ENCODE results near the gene DFFA.

DNA sequence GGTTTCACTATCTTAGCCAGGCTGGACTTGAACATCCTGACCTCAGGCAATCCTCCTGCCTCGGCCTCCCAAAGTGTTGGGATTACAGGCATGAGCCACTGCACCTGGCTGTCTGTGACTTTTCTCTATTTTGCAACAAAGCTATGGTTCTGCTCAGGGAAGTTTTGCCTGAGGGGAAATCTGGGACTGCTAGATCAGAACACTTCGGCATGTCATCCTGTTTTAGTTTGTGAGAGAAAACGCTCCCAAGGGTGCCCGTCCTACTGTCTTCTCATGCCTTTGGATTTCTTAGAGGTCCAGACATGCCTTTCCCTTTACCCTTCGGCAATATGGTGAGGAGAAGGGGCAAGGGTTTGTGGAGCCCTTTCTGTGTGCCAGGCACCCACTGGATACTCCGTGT, 28.1 kb downstream of the DFFA start:
- TF ChIP-seq, protein P1, sequence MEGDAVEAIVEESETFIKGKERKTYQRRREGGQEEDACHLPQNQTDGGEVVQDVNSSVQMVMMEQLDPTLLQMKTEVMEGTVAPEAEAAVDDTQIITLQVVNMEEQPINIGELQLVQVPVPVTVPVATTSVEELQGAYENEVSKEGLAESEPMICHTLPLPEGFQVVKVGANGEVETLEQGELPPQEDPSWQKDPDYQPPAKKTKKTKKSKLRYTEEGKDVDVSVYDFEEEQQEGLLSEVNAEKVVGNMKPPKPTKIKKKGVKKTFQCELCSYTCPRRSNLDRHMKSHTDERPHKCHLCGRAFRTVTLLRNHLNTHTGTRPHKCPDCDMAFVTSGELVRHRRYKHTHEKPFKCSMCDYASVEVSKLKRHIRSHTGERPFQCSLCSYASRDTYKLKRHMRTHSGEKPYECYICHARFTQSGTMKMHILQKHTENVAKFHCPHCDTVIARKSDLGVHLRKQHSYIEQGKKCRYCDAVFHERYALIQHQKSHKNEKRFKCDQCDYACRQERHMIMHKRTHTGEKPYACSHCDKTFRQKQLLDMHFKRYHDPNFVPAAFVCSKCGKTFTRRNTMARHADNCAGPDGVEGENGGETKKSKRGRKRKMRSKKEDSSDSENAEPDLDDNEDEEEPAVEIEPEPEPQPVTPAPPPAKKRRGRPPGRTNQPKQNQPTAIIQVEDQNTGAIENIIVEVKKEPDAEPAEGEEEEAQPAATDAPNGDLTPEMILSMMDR (IDR thresholded peaks at IDR 0.05): no peak
- TF ChIP-seq EP300 (IDR thresholded peaks at IDR 0.05) (no peak), POLR2AphosphoS5 (IDR thresholded peaks at IDR 0.05) (no peak), POLR2A (IDR thresholded peaks at IDR 0.05; ENCODE audit: low read depth) (no peak)
